K562 (cell line): Measurements from ENCODE around the gene PAX8.
"Not testable (repeated sequence)": the region's sequence is repeated elsewhere in the genome, so short reads cannot be mapped to it uniquely, and the experiment has no call there.

Experiments
- ATF4 ChIP-seq: fragments of 450-650 bp; formaldehyde crosslinking; IDR thresholded peaks from 2 replicates; pipeline ENCODE4 v1.4.0; 2022; ENCODE audit warnings: mild to moderate bottlenecking, moderate library complexity
- CREB1 ChIP-seq, 2 experiments: sonication (generic) in 1 of 2; formaldehyde crosslinking in 1 of 2; IDR thresholded peaks; 2 replicates each; pipeline versions ENCODE4 v1.6.1 to v1.8.0; 2012 to 2022; ENCODE audit warnings: inconsistent platforms in 1 of 2, mild to moderate bottlenecking in 1 of 2, missing genetic modification reagents in 1 of 2, moderate library complexity in 1 of 2
- FOXJ3 ChIP-seq: sonication (generic); formaldehyde crosslinking; IDR thresholded peaks from 2 replicates; pipeline ENCODE4 v1.4.0; 2020; ENCODE audit warnings: mild to moderate bottlenecking, missing genetic modification reagents
- ILK ChIP-seq: fragments of 450-650 bp; IDR thresholded peaks from 2 replicates; pipeline ENCODE4 v1.6.1; 2016; ENCODE audit warnings: missing genetic modification characterization, low read depth, mild to moderate bottlenecking, missing compliant biosample characterization, moderate library complexity, borderline replicate concordance
- KDM5B ChIP-seq: fragments of 200-600 bp; sonication (generic); IDR thresholded peaks from 2 replicates; pipeline ENCODE4 v1.6.1; 2012; ENCODE audit warnings: low read depth, mild to moderate bottlenecking, moderate library complexity, low read length, control low read depth, inconsistent platforms; ENCODE audit not compliant: insufficient replicate concordance
- KLF10 ChIP-seq: fragments of 250-450 bp; sonication (Bioruptor Pico); IDR thresholded peaks from 2 replicates; pipeline ENCODE4 v1.6.1; 2021; ENCODE audit warnings: matching md5 sums
- USF1 ChIP-seq: sonication (generic); formaldehyde crosslinking; IDR thresholded peaks from 2 replicates; pipeline ENCODE4 v1.9.0; 2022; ENCODE audit warnings: mild to moderate bottlenecking, missing genetic modification reagents
- TF ChIP-seq, protein P1 (sequence below), 3 experiments: IDR thresholded peaks in 2 of 3; conservative IDR thresholded peaks in 1 of 3; 2 replicates each; pipeline ENCODE4 v1.5.1; 2011 to 2012; ENCODE audit warnings: low read length in 3 of 3, mild to moderate bottlenecking in 3 of 3, control low read depth in 2 of 3, improper control_type of control experiment in 1 of 3, inconsistent platforms in 1 of 3, low read depth in 1 of 3, mixed read lengths in 1 of 3, moderate library complexity in 1 of 3; ENCODE audit not compliant: insufficient read depth in 2 of 3

- not testable (repeated sequence) for TF ChIP-seq KDM5B; USF1 (CRISPR knock-in tag); KLF10 (CRISPR knock-in tag); FOXJ3 (CRISPR knock-in tag); ILK (tag); ATF4 (CRISPR knock-in tag); CREB1 (IDR thresholded peaks at IDR 0.05); CREB1 (CRISPR knock-in tag; IDR thresholded peaks at IDR 0.05)
- TF ChIP-seq, protein P1, sequence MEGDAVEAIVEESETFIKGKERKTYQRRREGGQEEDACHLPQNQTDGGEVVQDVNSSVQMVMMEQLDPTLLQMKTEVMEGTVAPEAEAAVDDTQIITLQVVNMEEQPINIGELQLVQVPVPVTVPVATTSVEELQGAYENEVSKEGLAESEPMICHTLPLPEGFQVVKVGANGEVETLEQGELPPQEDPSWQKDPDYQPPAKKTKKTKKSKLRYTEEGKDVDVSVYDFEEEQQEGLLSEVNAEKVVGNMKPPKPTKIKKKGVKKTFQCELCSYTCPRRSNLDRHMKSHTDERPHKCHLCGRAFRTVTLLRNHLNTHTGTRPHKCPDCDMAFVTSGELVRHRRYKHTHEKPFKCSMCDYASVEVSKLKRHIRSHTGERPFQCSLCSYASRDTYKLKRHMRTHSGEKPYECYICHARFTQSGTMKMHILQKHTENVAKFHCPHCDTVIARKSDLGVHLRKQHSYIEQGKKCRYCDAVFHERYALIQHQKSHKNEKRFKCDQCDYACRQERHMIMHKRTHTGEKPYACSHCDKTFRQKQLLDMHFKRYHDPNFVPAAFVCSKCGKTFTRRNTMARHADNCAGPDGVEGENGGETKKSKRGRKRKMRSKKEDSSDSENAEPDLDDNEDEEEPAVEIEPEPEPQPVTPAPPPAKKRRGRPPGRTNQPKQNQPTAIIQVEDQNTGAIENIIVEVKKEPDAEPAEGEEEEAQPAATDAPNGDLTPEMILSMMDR (IDR thresholded peaks at IDR 0.05 in 2 of 3, conservative IDR thresholded peaks at IDR 0.05 in 1 of 3; ENCODE audit: insufficient read depth in 2 of 3, low read depth in 1 of 3, low read length in 3 of 3) = not testable (repeated sequence)
Observed at GRCh38 chr2:113318941-113319340, 40.2 kb upstream of the PAX8 start.
